Effector memory CD8-positive, alpha-beta T cell (primary cell): ENCODE results near the gene ABCC1.
"Not testable (repeated sequence)": the region's sequence is repeated elsewhere in the genome, so short reads cannot be mapped to it uniquely, and the experiment has no call there.

ENCODE experiments used
- ATAC-seq: fragments of 150-1000 bp; cut with Tn5 transposase; replicated peaks from 2 replicates; pipeline ENCODE4 v1.10.0; 2021; ENCODE audit warnings: mild to moderate bottlenecking, moderate library complexity
- DNase-seq, 3 experiments: peaks; one replicate each; pipeline ENCODE4 v3.0.0; 2021
- H3K27ac Mint-ChIP-seq, 2 donors: one replicate each; pipeline ENCODE4 v1.8.0; 2022; ENCODE audit warnings: mild to moderate bottlenecking in 2 of 2, mixed read lengths in 2 of 2, moderate library complexity in 2 of 2
- H3K27me3 Mint-ChIP-seq, 2 donors: one replicate each; pipeline ENCODE4 v1.8.0; 2022; ENCODE audit warnings: mixed read lengths in 2 of 2
- H3K36me3 Mint-ChIP-seq: one replicate; pipeline ENCODE4 v1.8.0; 2022; ENCODE audit warnings: mild to moderate bottlenecking, moderate library complexity, mixed read lengths; ENCODE audit not compliant: insufficient read depth
- H3K4me1 Mint-ChIP-seq, 2 donors: one replicate each; pipeline ENCODE4 v1.8.0; 2022; ENCODE audit warnings: low read depth in 2 of 2, mixed read lengths in 2 of 2
- H3K4me3 Mint-ChIP-seq, 2 donors: one replicate each; pipeline ENCODE4 v1.8.0; 2022; ENCODE audit warnings: mild to moderate bottlenecking in 2 of 2, mixed read lengths in 2 of 2, moderate library complexity in 2 of 2
- H3K9me3 Mint-ChIP-seq, 2 donors: one replicate each; pipeline ENCODE4 v1.8.0; 2022; ENCODE audit warnings: mixed read lengths in 2 of 2

Gene ABCC1

GRCh38 chr16:16092925-16093627 is 143.7 kb downstream of the ABCC1 start:
- ATAC-seq: no peak
- no peaks in the 10 kb centered on the region for H3K27me3 Mint-ChIP-seq
- H3K9me3 Mint-ChIP-seq: no peaks in the 10 kb centered on the region
- no peak overlapping the region for H3K4me3 Mint-ChIP-seq
- H3K36me3 Mint-ChIP-seq: peaks cover 56% of the 10 kb centered on the region
- no peak for DNase-seq
- peaks cover 0 to 2% of the 10 kb centered on the region in 2 donors for H3K4me1 Mint-ChIP-seq
- no peak overlapping the region for H3K27ac Mint-ChIP-seq

- no peaks in the 10 kb centered on the region for H3K9me3 Mint-ChIP-seq
- no peak overlapping the region for H3K27ac Mint-ChIP-seq
- no peaks in the 10 kb centered on the region for H3K27me3 Mint-ChIP-seq
- H3K36me3 Mint-ChIP-seq: peaks cover 53% of the 10 kb centered on the region
- DNase-seq (no peak), ATAC-seq (no peak)
- peaks cover 0 to 2% of the 10 kb centered on the region in 2 donors for H3K4me1 Mint-ChIP-seq
- no peak overlapping the region for H3K4me3 Mint-ChIP-seq
These were observed 144.4 kb downstream of the ABCC1 start for GRCh38 chr16:16093628-16094332.

GRCh38 chr16:16095646-16096045 is 146.2 kb downstream of the ABCC1 start:
- Mint-ChIP-seq H3K27ac (peak overlapping the region; percentile 32 to 91), H3K36me3 (peaks cover 36% of the 10 kb centered on the region), H3K27me3 (no peaks in the 10 kb centered on the region), H3K4me3 (no peak overlapping the region), H3K9me3 (no peaks in the 10 kb centered on the region), H3K4me1 (peaks cover 0 to under 1% of the 10 kb centered on the region in 2 donors)
- no peak for ATAC-seq
- DNase-seq: no peak

GRCh38 chr16:16096121-16096857 is 146.9 kb downstream of the ABCC1 start:
- ATAC-seq (no peak), DNase-seq (no peak)
- peak overlapping the region; percentile 32 to 91 for H3K27ac Mint-ChIP-seq
- no peaks in the 10 kb centered on the region for H3K4me1 Mint-ChIP-seq
- H3K4me3 Mint-ChIP-seq: no peak overlapping the region
- H3K9me3 Mint-ChIP-seq: no peaks in the 10 kb centered on the region
- no peaks in the 10 kb centered on the region for H3K27me3 Mint-ChIP-seq
- H3K36me3 Mint-ChIP-seq: peaks cover 30% of the 10 kb centered on the region

GRCh38 chr16:16096858-16097213 is 147.4 kb downstream of the ABCC1 start:
- H3K27me3 Mint-ChIP-seq: no peaks in the 10 kb centered on the region
- H3K27ac Mint-ChIP-seq: peak overlapping the region in 1 of 2 donors; percentile 1
- no peaks in the 10 kb centered on the region for H3K4me1 Mint-ChIP-seq
- DNase-seq: no peak
- H3K9me3 Mint-ChIP-seq: no peaks in the 10 kb centered on the region
- ATAC-seq: no peak
- H3K4me3 Mint-ChIP-seq: no peak overlapping the region
- H3K36me3 Mint-ChIP-seq: peaks cover 29% of the 10 kb centered on the region

GRCh38 chr16:16099320-16099719 is 149.9 kb downstream of the ABCC1 start:
- H3K27ac Mint-ChIP-seq: peak overlapping the region in 1 of 2 donors; percentile 74
- H3K4me3 Mint-ChIP-seq: no peak overlapping the region
- peaks cover 29% of the 10 kb centered on the region for H3K36me3 Mint-ChIP-seq

GRCh38 chr16:16100631-16101030 is 151.2 kb downstream of the ABCC1 start:
- Mint-ChIP-seq H3K36me3 (peaks cover 28% of the 10 kb centered on the region), H3K9me3 (no peaks in the 10 kb centered on the region), H3K4me1 (peaks cover 0 to 2% of the 10 kb centered on the region in 2 donors), H3K27me3 (no peaks in the 10 kb centered on the region), H3K27ac (no peak overlapping the region), H3K4me3 (no peak overlapping the region)
- no peak for DNase-seq
- ATAC-seq: no peak

More at GRCh38 chr16:16099320-16099719, 149.9 kb downstream of the ABCC1 start:
- Mint-ChIP-seq H3K27me3 (no peaks in the 10 kb centered on the region), H3K4me1 (peaks cover 0 to 2% of the 10 kb centered on the region in 2 donors), H3K9me3 (no peaks in the 10 kb centered on the region)
- DNase-seq (no peak), ATAC-seq (no peak)

- Mint-ChIP-seq H3K9me3 (no peaks in the 10 kb centered on the region), H3K4me3 (no peak overlapping the region), H3K27me3 (no peaks in the 10 kb centered on the region), H3K36me3 (peaks cover 37% of the 10 kb centered on the region), H3K4me1 (peaks cover 0 to 2% of the 10 kb centered on the region in 2 donors), H3K27ac (peak overlapping the region in 1 of 2 donors; percentile 78)
- ATAC-seq: no peak
- DNase-seq: no peak
These were observed 152.2 kb downstream of the ABCC1 start for GRCh38 chr16:16101585-16101984.

GRCh38 chr16:16102738-16103137 is 153.3 kb downstream of the ABCC1 start:
- Mint-ChIP-seq H3K4me3 (no peak overlapping the region), H3K27me3 (no peaks in the 10 kb centered on the region), H3K36me3 (peaks cover 44% of the 10 kb centered on the region), H3K4me1 (peaks cover 0 to 2% of the 10 kb centered on the region in 2 donors), H3K27ac (peak overlapping the region in 1 of 2 donors; percentile 78), H3K9me3 (no peaks in the 10 kb centered on the region)
- ATAC-seq: no peak
- DNase-seq: no peak

GRCh38 chr16:16104132-16104803 is 154.9 kb downstream of the ABCC1 start:
- H3K4me1 Mint-ChIP-seq, H3K9me3 Mint-ChIP-seq, DNase-seq, ATAC-seq, H3K27me3 Mint-ChIP-seq, H3K4me3 Mint-ChIP-seq: not testable (repeated sequence)
- Mint-ChIP-seq H3K27ac (peak overlapping the region in 1 of 2 donors; percentile 46), H3K36me3 (peaks cover 56% of the 10 kb centered on the region)

GRCh38 chr16:16104804-16105141 is 155.4 kb downstream of the ABCC1 start:
- peaks cover 60% of the 10 kb centered on the region for H3K36me3 Mint-ChIP-seq
- not testable (repeated sequence) for H3K27ac Mint-ChIP-seq, DNase-seq, H3K4me3 Mint-ChIP-seq, H3K4me1 Mint-ChIP-seq, ATAC-seq, H3K27me3 Mint-ChIP-seq, H3K9me3 Mint-ChIP-seq

GRCh38 chr16:16105646-16106045 is 156.2 kb downstream of the ABCC1 start:
- DNase-seq: no peak
- H3K4me3 Mint-ChIP-seq: no peak overlapping the region
- H3K36me3 Mint-ChIP-seq: peaks cover 67% of the 10 kb centered on the region
- ATAC-seq: no peak
- peaks cover 0 to 2% of the 10 kb centered on the region in 2 donors for H3K4me1 Mint-ChIP-seq
- no peak overlapping the region for H3K27ac Mint-ChIP-seq
- H3K9me3 Mint-ChIP-seq: no peaks in the 10 kb centered on the region
- no peaks in the 10 kb centered on the region for H3K27me3 Mint-ChIP-seq

GRCh38 chr16:16106466-16106865 is 157.1 kb downstream of the ABCC1 start:
- Mint-ChIP-seq H3K27ac (no peak overlapping the region), H3K36me3 (peaks cover 74% of the 10 kb centered on the region), H3K27me3 (no peaks in the 10 kb centered on the region), H3K4me3 (no peak overlapping the region), H3K9me3 (no peaks in the 10 kb centered on the region), H3K4me1 (peaks cover 0 to 2% of the 10 kb centered on the region in 2 donors)
- DNase-seq: no peak
- no peak for ATAC-seq
